Mammary epithelial cell (primary cell): ENCODE measurements around the gene PTPRG.

Experiments used
- EZH2 ChIP-seq: IDR thresholded peaks from 2 replicates; pipeline ENCODE4 v1.6.1; 2012; ENCODE audit warnings: low read length, inconsistent platforms, borderline replicate concordance
- TF ChIP-seq, protein P1 (sequence below), 2 donors: IDR thresholded peaks in 1 of 2; conservative IDR thresholded peaks in 1 of 2; 2 replicates each; pipeline ENCODE4 v1.5.1; 2011 to 2012; ENCODE audit warnings: inconsistent platforms in 2 of 2, low read length in 2 of 2, mild to moderate bottlenecking in 2 of 2, control low read depth in 1 of 2, low read depth in 1 of 2; ENCODE audit not compliant: insufficient read depth in 1 of 2; ENCODE audit errors: extremely low read depth in 1 of 2

DNA sequence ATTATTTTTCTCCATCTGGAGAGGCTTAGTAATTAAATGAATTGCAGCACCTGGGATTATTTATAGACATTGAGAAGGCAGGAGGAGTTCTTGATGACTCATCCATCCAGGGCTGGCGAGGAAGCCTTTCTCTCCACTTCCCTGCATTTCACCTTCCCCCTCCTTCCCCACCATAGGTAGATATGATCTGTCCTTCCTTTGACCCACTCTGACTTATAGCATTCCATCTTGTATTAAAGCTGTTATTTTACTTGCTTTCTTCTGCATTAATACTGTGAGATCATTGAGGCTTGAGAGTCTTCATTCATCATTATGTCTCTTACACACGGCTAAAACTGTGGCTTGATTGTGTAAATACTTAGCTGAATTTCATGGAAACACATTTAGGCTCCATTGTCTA is 523.2 kb downstream of the PTPRG start:
- TF ChIP-seq, protein P1, sequence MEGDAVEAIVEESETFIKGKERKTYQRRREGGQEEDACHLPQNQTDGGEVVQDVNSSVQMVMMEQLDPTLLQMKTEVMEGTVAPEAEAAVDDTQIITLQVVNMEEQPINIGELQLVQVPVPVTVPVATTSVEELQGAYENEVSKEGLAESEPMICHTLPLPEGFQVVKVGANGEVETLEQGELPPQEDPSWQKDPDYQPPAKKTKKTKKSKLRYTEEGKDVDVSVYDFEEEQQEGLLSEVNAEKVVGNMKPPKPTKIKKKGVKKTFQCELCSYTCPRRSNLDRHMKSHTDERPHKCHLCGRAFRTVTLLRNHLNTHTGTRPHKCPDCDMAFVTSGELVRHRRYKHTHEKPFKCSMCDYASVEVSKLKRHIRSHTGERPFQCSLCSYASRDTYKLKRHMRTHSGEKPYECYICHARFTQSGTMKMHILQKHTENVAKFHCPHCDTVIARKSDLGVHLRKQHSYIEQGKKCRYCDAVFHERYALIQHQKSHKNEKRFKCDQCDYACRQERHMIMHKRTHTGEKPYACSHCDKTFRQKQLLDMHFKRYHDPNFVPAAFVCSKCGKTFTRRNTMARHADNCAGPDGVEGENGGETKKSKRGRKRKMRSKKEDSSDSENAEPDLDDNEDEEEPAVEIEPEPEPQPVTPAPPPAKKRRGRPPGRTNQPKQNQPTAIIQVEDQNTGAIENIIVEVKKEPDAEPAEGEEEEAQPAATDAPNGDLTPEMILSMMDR (conservative IDR thresholded peaks at IDR 0.05 in 1 of 2, IDR thresholded peaks at IDR 0.05 in 1 of 2; ENCODE audit: extremely low read depth in 1 of 2, insufficient read depth in 1 of 2, low read depth in 1 of 2, low read length in 2 of 2), result no peak
- no peak for TF ChIP-seq EZH2
